ENCODE data around the gene ARHGAP26.

DNA sequence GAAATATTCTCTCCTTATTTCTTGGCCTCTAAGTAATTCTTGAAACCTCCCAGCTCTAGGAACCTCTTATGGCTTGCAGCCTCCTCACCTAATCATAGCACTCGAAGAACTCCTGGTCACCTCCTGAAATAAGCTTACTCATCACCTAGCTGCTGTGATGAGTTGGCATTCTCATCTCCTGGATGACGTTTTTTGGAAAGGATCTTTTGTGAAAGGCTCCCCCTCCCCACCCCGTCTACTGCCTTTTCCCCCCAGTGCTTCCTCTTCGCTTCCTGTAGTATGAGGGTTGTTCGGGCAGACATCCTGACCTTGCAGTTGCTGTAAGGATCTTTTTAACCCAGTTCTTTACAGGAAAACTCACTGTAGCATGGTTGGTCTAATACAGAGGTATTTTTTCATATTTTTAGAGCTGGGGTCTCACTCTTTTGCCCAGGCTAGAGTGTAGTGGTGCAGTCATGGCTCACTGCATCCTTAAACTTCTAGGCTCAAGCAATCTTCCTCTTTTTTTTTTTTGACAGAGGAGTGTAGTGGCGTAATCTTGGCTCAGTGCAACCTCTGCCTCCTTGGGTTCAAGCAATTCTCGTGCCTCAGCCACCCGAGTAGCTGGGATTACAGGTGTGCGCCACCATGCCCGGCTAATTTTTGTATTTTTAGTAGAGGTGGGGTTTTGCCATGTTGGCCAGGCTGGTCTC lies 41.8 kb downstream of the ARHGAP26 start:
- TF ChIP-seq EZH2 (IDR thresholded peaks at IDR 0.05; ENCODE audit: borderline replicate concordance, low read length) (no peak), CTCF (IDR thresholded peaks at IDR 0.05; ENCODE audit: low read length) (no peak)
